IMR-90 (cell line): ENCODE data around the gene PTPRG. TPM values are rescaled to one million over a fixed set of nuclear protein-coding genes. Genes with fewer than 3 reads are reported as not detected.

ENCODE experiments used
- ATAC-seq: fragments of 200-7000 bp; cut with Tn5 transposase; 2 replicates; pipeline ENCODE4 v1.9.1; 2020; ENCODE audit warnings: low read depth, mild to moderate bottlenecking, moderate library complexity
- BruUV-seq: library from RNA; stranded (reverse); fragments of 400-500 nt; replicated peaks from 2 replicates; lab custom pipeline; 2021; lab: Mats Ljungman, UMichigan
- CTCF ChIA-PET: fragments of 300-600 bp; formaldehyde crosslinking; extraction: SDS; loops from one replicate; lab custom pipeline; 2021; ENCODE audit warnings: antibody characterized with exemption; lab: Yijun Ruan, JAX
- POLR2A ChIA-PET: fragments of 300-600 bp; sonication (Branson Sonifier 250); formaldehyde crosslinking; loops from one replicate; lab custom pipeline; 2022; ENCODE audit warnings: antibody characterized with exemption; ENCODE audit not compliant: unreplicated experiment; lab: Charles Lee
- DNase-seq: peaks from one replicate; pipeline ENCODE4 v3.0.0; 2013
- H2AFZ ChIP-seq: replicated peaks from 2 replicates; pipeline ENCODE3; 2013; ENCODE audit warnings: low read length, mild to moderate bottlenecking; ENCODE audit not compliant: poor library complexity
- H2AK5ac ChIP-seq: 2 replicates; pipeline ENCODE4 v1.6.1; 2013; ENCODE audit warnings: low read depth, low read length, inconsistent platforms
- H2AK9ac ChIP-seq: replicated peaks from 2 replicates; pipeline ENCODE3; 2013; ENCODE audit warnings: mild to moderate bottlenecking, low read depth, low read length, moderate library complexity; ENCODE audit not compliant: poor library complexity
- H2BK120ac ChIP-seq: 2 replicates; pipeline ENCODE4 v1.6.1; 2013; ENCODE audit warnings: low read depth, low read length, inconsistent platforms
- H2BK15ac ChIP-seq: 3 replicates; pipeline ENCODE4 v1.6.1; 2013; ENCODE audit warnings: low read depth, low read length, inconsistent platforms
- H2BK20ac ChIP-seq: 2 replicates; pipeline ENCODE4 v1.6.1; 2013; ENCODE audit warnings: low read depth, mild to moderate bottlenecking, inconsistent platforms, low read length, moderate library complexity
- H2BK5ac ChIP-seq: 2 replicates; pipeline ENCODE4 v1.6.1; 2013; ENCODE audit warnings: mild to moderate bottlenecking, low read depth, low read length, inconsistent platforms; ENCODE audit not compliant: poor library complexity, severe bottlenecking
- H3K14ac ChIP-seq: replicated peaks from 2 replicates; pipeline ENCODE4 v1.6.1; 2013; ENCODE audit warnings: low read depth, low read length, inconsistent platforms
- H3K18ac ChIP-seq: 2 replicates; pipeline ENCODE4 v1.6.1; 2013; ENCODE audit warnings: low read depth, low read length, control low read depth
- H3K23ac ChIP-seq: 2 replicates; pipeline ENCODE4 v1.6.1; 2013; ENCODE audit warnings: low read depth, low read length, inconsistent platforms
- H3K27ac ChIP-seq: 2 replicates; pipeline ENCODE4 v1.5.1; 2013; ENCODE audit warnings: mild to moderate bottlenecking, control low read depth, low read length; ENCODE audit not compliant: insufficient read depth
- H3K27me3 ChIP-seq: 2 replicates; pipeline ENCODE4 v1.6.1; 2013; ENCODE audit warnings: low read length; ENCODE audit not compliant: control insufficient read depth, insufficient read depth
- H3K36me3 ChIP-seq: 2 replicates; pipeline ENCODE4 v1.6.1; 2013; ENCODE audit warnings: low read length, mixed read lengths; ENCODE audit not compliant: control insufficient read depth, insufficient read depth
- H3K4ac ChIP-seq: 2 replicates; pipeline ENCODE4 v1.6.1; 2013; ENCODE audit warnings: low read depth, low read length, inconsistent platforms
- H3K4me1 ChIP-seq: 2 replicates; pipeline ENCODE4 v1.6.1; 2013; ENCODE audit warnings: low read length, mixed read lengths; ENCODE audit not compliant: control insufficient read depth, insufficient read depth
- H3K4me2 ChIP-seq: 2 replicates; pipeline ENCODE4 v1.6.1; 2013; ENCODE audit warnings: low read depth, mild to moderate bottlenecking, control low read depth, low read length, moderate library complexity
- H3K4me3 ChIP-seq: 2 replicates; pipeline ENCODE4 v1.5.1; 2013; ENCODE audit warnings: low read depth, mild to moderate bottlenecking, control low read depth, low read length, moderate library complexity; ENCODE audit not compliant: insufficient read depth
- H3K56ac ChIP-seq: 2 replicates; pipeline ENCODE4 v1.6.1; 2013; ENCODE audit warnings: low read length, inconsistent platforms; ENCODE audit not compliant: insufficient read depth; ENCODE audit errors: extremely low read depth
- H3K79me1 ChIP-seq, 2 experiments: 2 replicates each; pipeline ENCODE4 v1.6.1; 2013; ENCODE audit warnings: low read length in 2 of 2, inconsistent platforms in 1 of 2, low read depth in 1 of 2
- H3K9ac ChIP-seq: 2 replicates; pipeline ENCODE4 v1.6.1; 2013; ENCODE audit warnings: low read depth, low read length, control low read depth
- H3K9me1 ChIP-seq: 2 replicates; pipeline ENCODE4 v1.6.1; 2013; ENCODE audit warnings: low read length, inconsistent platforms; ENCODE audit not compliant: insufficient read depth
- H3K9me3 ChIP-seq: 2 replicates; pipeline ENCODE4 v1.6.1; 2013; ENCODE audit warnings: low read length; ENCODE audit not compliant: control insufficient read depth, insufficient read depth
- H4K20me1 ChIP-seq: 2 replicates; pipeline ENCODE4 v1.6.1; 2013; ENCODE audit warnings: low read length, inconsistent platforms; ENCODE audit not compliant: insufficient read depth
- H4K5ac ChIP-seq: 2 replicates; pipeline ENCODE4 v1.6.1; 2013; ENCODE audit warnings: mild to moderate bottlenecking, low read depth, low read length, control low read depth
- H4K8ac ChIP-seq, 2 experiments: 2 replicates each; pipeline ENCODE4 v1.6.1; 2013; ENCODE audit warnings: low read depth in 2 of 2, low read length in 2 of 2, control low read depth in 1 of 2, inconsistent platforms in 1 of 2
- H4K91ac ChIP-seq: 2 replicates; pipeline ENCODE4 v1.6.1; 2013; ENCODE audit warnings: low read depth, low read length, inconsistent platforms; ENCODE audit not compliant: insufficient read depth
- CTCF ChIP-seq: conservative IDR thresholded peaks from 2 replicates; pipeline ENCODE4 v1.5.1; 2012; ENCODE audit warnings: mild to moderate bottlenecking, low read depth, low read length, improper control_type of control experiment
- RCOR1 ChIP-seq: IDR thresholded peaks from 2 replicates; pipeline ENCODE4 v1.6.1; 2012; ENCODE audit warnings: mild to moderate bottlenecking, low read length, improper control_type of control experiment; ENCODE audit not compliant: insufficient replicate concordance
- WGBS, 2 experiments: methylation state at CpG; one replicate each; pipeline versions ENCODE4 v1.1.5 to v1.1.7; 2013; ENCODE audit warnings: missing lambda C conversion rate in 2 of 2; ENCODE audit not compliant: insufficient read length in 1 of 2; ENCODE audit errors: extremely low coverage in 2 of 2; 5-methylcytosine and 5-hydroxymethylcytosine counted together
- dilution Hi-C: fragments of 300-500 bp; cut with HindIII; formaldehyde crosslinking; loops from one replicate; pipeline ENCODE4 v1.14.3; 2018; ENCODE audit warnings: low sequenced_read_pairs; ENCODE audit not compliant: unreplicated experiment
- in situ Hi-C: fragments of 300-500 bp; cut with MboI; formaldehyde crosslinking; loops from 3 replicates; pipeline ENCODE4 v1.14.3; 2019; ENCODE audit warnings: low sequenced_read_pairs, inconsistent platforms, mixed read lengths
- intact Hi-C: fragments of 100-400 bp; cut with micrococcal nuclease; formaldehyde crosslinking; loops from 2 replicates; pipeline ENCODE4 v1.10.0; 2022
- polyA plus RNA-seq, 3 experiments: library from polyadenylated mRNA; depleted of rRNA; stranded (reverse); fragments of >200 nt; gene quantifications; 2 replicates each; pipeline ENCODE4 v1.2.3, GENCODE V29; 2012; ENCODE audit warnings: low replicate concordance in 1 of 3
- total RNA-seq: library from RNA; depleted of rRNA; stranded (reverse); fragments of >200 nt; gene quantifications from 2 replicates; pipeline ENCODE4 v1.2.3, GENCODE V29; 2012

PTPRG gene
- total and polyA plus RNA-seq, 2 of the 4 experiments (the other 2 are of a cell fraction): 7.7 to 31.0 TPM

- Histone ChIP-seq H3K27me3 (no peaks in the 10 kb centered on the region), H3K18ac (no peak overlapping the region), H2BK20ac (no peak overlapping the region), H2AK9ac (no peak overlapping the region), H3K9ac (no peak overlapping the region), H3K23ac (no peak overlapping the region), H2BK5ac (no peak overlapping the region), H3K9me1 (peaks cover 2% of the 10 kb centered on the region; the same call in 1 of the 2 replicates), H3K14ac (no peak overlapping the region), H2BK120ac (no peak overlapping the region), H3K9me3 (no peaks in the 10 kb centered on the region), H3K4me3 (no peak overlapping the region), H4K5ac (no peak overlapping the region), H4K8ac (no peak overlapping the region), H3K36me3 (peaks cover 5% of the 10 kb centered on the region; the same call in 1 of the 2 replicates), H2AFZ (no peak overlapping the region), H3K79me1 (no peaks in the 10 kb centered on the region; a peak in 1 of 4 replicates), H2AK5ac (no peak overlapping the region), H3K56ac (no peak overlapping the region), H3K4ac (no peak overlapping the region), H4K20me1 (no peaks in the 10 kb centered on the region), H3K4me2 (no peak overlapping the region), H3K4me1 (no peaks in the 10 kb centered on the region; the same call in 1 of the 2 replicates), H3K27ac (no peak overlapping the region), H4K91ac (no peak overlapping the region), H2BK15ac (no peak overlapping the region)
- WGBS, 2 experiments: no CpG with 5 or more reads among the region's 5 CpGs
- in situ Hi-C loops (loop anchor here (10.0 to 25.0 kb wide), 2 partner anchors 346 to 1028 kb away; no protein-coding TSS in a partner anchor), intact Hi-C loops (no loop called here), dilution Hi-C loops (no loop called here)
- TF ChIP-seq RCOR1 (no peak), CTCF (no peak)
- DNase-seq (no peak), ATAC-seq (no peak)
- CTCF ChIA-PET: no interaction called here
- BruUV-seq: no TSS peak
- POLR2A ChIA-PET: no interaction called here
Observed at GRCh38 chr3:62209101-62209500, 647.7 kb downstream of the PTPRG start.
